ENCODE results near the gene ATOSA.

Gene ATOSA

GRCh38 chr15:52651868-52652267, 27.3 kb downstream of the ATOSA start:
- FAIRE-seq = peak; percentile 68

GRCh38 chr15:52651114-52651513, 28.1 kb downstream of the ATOSA start:
- no peak for FAIRE-seq

GRCh38 chr15:52649686-52650085, 29.5 kb downstream of the ATOSA start:
- no peak for FAIRE-seq

GRCh38 chr15:52645916-52646315, 33.3 kb downstream of the ATOSA start:
- no peak for FAIRE-seq

GRCh38 chr15:52642386-52643361, 36.5 kb downstream of the ATOSA start:
- no peak for FAIRE-seq

GRCh38 chr15:52636459-52636858, 42.7 kb downstream of the ATOSA start:
- FAIRE-seq = no peak

GRCh38 chr15:52635908-52636307, 43.3 kb downstream of the ATOSA start:
- peak; percentile 99 for FAIRE-seq

Data from TTC549 (cell line).